ENCODE results near the gene HEPHL1. TPM values are rescaled to one million over a fixed set of nuclear protein-coding genes. Genes with fewer than 3 reads are reported as not detected.

HEPHL1 gene
- total and polyA plus RNA-seq, 2 donors (not counting 1 experiment from before 2014, with no cell fraction given) = not detected

GRCh38 chr11:94130298-94131046 lies 109.3 kb downstream of the HEPHL1 start:
- Histone ChIP-seq H3K36me3 (replicated peaks in 1 of 2; ENCODE audit: control extremely low read depth in 1 of 2, control insufficient read depth in 1 of 2, extremely low read depth in 1 of 2, insufficient read depth in 2 of 2, low read length in 1 of 2) (no peaks in the 10 kb centered on the region), H3K27ac (ENCODE audit: low read length in 2 of 2) (peak overlapping the region in 1 of 2 donors; percentile 81), H2AFZ (ENCODE audit: insufficient read depth, low read depth, low read length, poor library complexity, severe bottlenecking) (peak overlapping the region; percentile 90), H3K9ac (ENCODE audit: low read length) (peak overlapping the region; percentile 83), H3K9me3 (ENCODE audit: control extremely low read depth in 1 of 3, control insufficient read depth in 2 of 3, insufficient read depth in 1 of 3, low read length in 2 of 3) (peaks cover 0 to 2% (median 1%) of the 10 kb centered on the region in 3 donors), H3K4me3 (ENCODE audit: control extremely low read depth in 1 of 5, extremely low read depth in 1 of 5, insufficient read depth in 1 of 5, low read depth in 2 of 5, low read length in 4 of 5) (peak overlapping the region in 1 of 5 experiments; percentile 89), H3K27me3 (replicated peaks in 1 of 4; ENCODE audit: control extremely low read depth in 1 of 4, control insufficient read depth in 3 of 4, insufficient read depth in 4 of 4, low read length in 3 of 4) (no peaks in the 10 kb centered on the region), H3K4me1 (ENCODE audit: control insufficient read depth in 2 of 2, insufficient read depth in 2 of 2, low read length in 2 of 2) (peaks cover 36 to 61% of the 10 kb centered on the region in 2 donors), H3K79me2 (ENCODE audit: control insufficient read depth, insufficient read depth, low read length) (peaks cover 69% of the 10 kb centered on the region), H4K20me1 (ENCODE audit: control insufficient read depth, insufficient read depth, low read length, poor library complexity, severe bottlenecking) (peaks cover 12% of the 10 kb centered on the region), H3K4me2 (replicated peaks; ENCODE audit: low read depth, low read length, poor library complexity, severe bottlenecking) (peak overlapping the region; percentile 82)
- Mint-ChIP-seq H3K9me3 (ENCODE audit: insufficient read depth) (no peaks in the 10 kb centered on the region), H3K4me1 (peaks cover 45% of the 10 kb centered on the region), H3K27ac (no peak overlapping the region), H3K4me3 (no peak overlapping the region), H3K27me3 (no peaks in the 10 kb centered on the region)
- DNase-seq (no peak), ATAC-seq (ENCODE audit: low read depth) (no peak)
- intact Hi-C loops (cut with micrococcal nuclease) = no loop called here
- ChIA-PET CTCF (no interaction called here), POLR2A (interaction anchor here (0.9 kb wide), 1 partner anchor 347 kb away, joined by 3 read pairs; the partner anchor contains the start of gene MED17)
- TF ChIP-seq CTCF (IDR thresholded peaks at IDR 0.05) (no peak), EZH2 (IDR thresholded peaks at IDR 0.05; ENCODE audit: borderline replicate concordance, insufficient read depth, low read depth, low read length, poor library complexity, severe bottlenecking) (no peak)
- 82% methylated on average over 7 of the region's 7 CpGs for WGBS (ENCODE audit: insufficient coverage)

GRCh38 chr11:94131047-94131717 lies 110.0 kb downstream of the HEPHL1 start:
- no peak overlapping the region for H3K4me2 ChIP-seq (replicated peaks; ENCODE audit: low read depth, low read length, poor library complexity, severe bottlenecking)
- POLR2A ChIA-PET = no interaction called here
- no peaks in the 10 kb centered on the region for H3K9me3 Mint-ChIP-seq (ENCODE audit: insufficient read depth)
- no peak overlapping the region for H3K27ac Mint-ChIP-seq
- no peak overlapping the region for H3K4me3 Mint-ChIP-seq
- no peak overlapping the region for H3K9ac ChIP-seq (ENCODE audit: low read length)
- no peaks in the 10 kb centered on the region for H3K9me3 ChIP-seq (ENCODE audit: control extremely low read depth in 1 of 3, control insufficient read depth in 2 of 3, insufficient read depth in 1 of 3, low read length in 2 of 3)
- intact Hi-C loops (cut with micrococcal nuclease) = no loop called here
- CTCF ChIA-PET = no interaction called here
- H3K4me1 ChIP-seq (ENCODE audit: control insufficient read depth in 2 of 2, insufficient read depth in 2 of 2, low read length in 2 of 2) = peaks cover 36 to 61% of the 10 kb centered on the region in 2 donors
- H3K4me3 ChIP-seq (ENCODE audit: control extremely low read depth in 1 of 5, extremely low read depth in 1 of 5, insufficient read depth in 1 of 5, low read depth in 2 of 5, low read length in 4 of 5) = no peak overlapping the region
- ATAC-seq (ENCODE audit: low read depth) (no peak), DNase-seq (no peak)
- peaks cover 12% of the 10 kb centered on the region for H4K20me1 ChIP-seq (ENCODE audit: control insufficient read depth, insufficient read depth, low read length, poor library complexity, severe bottlenecking)
- H3K27ac ChIP-seq (ENCODE audit: low read length in 2 of 2) = no peak overlapping the region
- H3K4me1 Mint-ChIP-seq = peaks cover 52% of the 10 kb centered on the region
- H3K36me3 ChIP-seq (replicated peaks in 1 of 2; ENCODE audit: control extremely low read depth in 1 of 2, control insufficient read depth in 1 of 2, extremely low read depth in 1 of 2, insufficient read depth in 2 of 2, low read length in 1 of 2) = no peaks in the 10 kb centered on the region
- no peaks in the 10 kb centered on the region for H3K27me3 Mint-ChIP-seq
- no peaks in the 10 kb centered on the region for H3K27me3 ChIP-seq (replicated peaks in 1 of 4; ENCODE audit: control extremely low read depth in 1 of 4, control insufficient read depth in 3 of 4, insufficient read depth in 4 of 4, low read length in 3 of 4)
- WGBS (ENCODE audit: insufficient coverage) = 100% methylated on average over 1 of the region's 3 CpGs
- H2AFZ ChIP-seq (ENCODE audit: insufficient read depth, low read depth, low read length, poor library complexity, severe bottlenecking) = no peak overlapping the region
- H3K79me2 ChIP-seq (ENCODE audit: control insufficient read depth, insufficient read depth, low read length) = peaks cover 77% of the 10 kb centered on the region
- TF ChIP-seq CTCF (IDR thresholded peaks at IDR 0.05) (no peak), EZH2 (IDR thresholded peaks at IDR 0.05; ENCODE audit: borderline replicate concordance, insufficient read depth, low read depth, low read length, poor library complexity, severe bottlenecking) (no peak)

Measured in B cell (primary cell).